ENCODE measurements around the gene CEBPZOS.
"Not testable (repeated sequence)": the region's sequence is repeated elsewhere in the genome, so short reads cannot be mapped to it uniquely, and the experiment has no call there.

Gene CEBPZOS

DNA sequence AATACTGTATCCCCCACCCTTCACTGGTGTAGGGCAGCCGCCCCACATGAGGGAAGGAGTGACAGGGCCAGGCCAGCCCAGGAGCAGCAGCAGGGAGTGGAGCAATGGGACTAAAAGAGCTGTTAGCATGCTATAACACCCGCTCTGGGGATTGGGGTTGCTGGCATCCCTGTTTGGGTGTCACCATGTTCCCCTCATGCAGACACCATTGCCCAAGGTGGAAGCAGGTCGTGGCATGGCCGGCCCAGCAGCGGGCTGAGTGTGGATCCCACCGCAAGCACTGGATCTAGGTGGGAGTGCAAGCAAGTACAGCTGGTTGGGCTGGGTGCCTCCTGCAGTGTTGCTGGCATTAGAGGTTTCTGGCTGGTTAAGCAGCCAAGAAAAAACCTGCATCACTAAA lies 4.5 kb upstream of the CEBPZOS start:
- no peak for DNase-seq

DNA sequence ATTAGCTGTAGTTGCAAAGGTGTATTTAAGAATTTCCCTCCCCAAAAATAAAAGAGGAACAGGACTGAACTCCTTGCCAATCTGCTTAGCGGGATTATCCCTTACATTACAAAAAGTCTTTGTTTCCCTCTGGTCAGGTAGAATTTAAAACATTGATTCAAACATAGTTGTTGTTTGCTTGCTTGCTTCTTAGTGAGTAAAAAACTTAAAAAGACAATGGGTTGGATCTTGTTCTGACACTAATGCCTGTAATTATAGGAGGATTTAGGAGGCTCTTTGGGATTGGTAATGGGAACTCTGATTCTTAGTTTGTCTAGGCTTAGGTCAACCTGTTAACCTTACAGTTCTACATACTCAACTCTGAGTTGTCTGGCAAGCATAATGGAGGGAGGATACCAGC lies 3.7 kb upstream of the CEBPZOS start:
- DNase-seq: no peak

DNA sequence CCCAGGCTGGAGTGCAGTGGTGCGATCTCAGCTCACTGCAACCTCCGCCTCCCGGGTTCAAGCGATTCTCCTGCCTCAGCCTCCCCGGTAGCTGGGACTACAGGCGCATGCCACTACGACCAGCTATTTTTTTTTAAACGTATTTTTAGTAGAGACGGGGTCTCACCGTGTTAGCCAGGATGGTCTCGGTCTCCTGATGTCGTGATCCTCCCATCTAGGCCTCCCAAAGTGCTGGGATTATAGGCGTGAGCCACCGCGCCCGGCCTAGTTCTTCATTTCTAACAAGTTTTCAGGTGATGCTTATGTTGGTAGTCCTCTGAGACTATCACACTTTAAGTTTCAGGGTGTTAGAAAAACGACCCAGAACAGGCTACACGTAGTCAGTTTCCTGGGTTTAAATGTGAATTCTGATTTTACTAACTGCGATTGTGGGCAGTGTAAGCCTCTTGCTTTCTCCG lies 405 bp upstream of the CEBPZOS start:
- DNase-seq: not testable (repeated sequence)

DNA sequence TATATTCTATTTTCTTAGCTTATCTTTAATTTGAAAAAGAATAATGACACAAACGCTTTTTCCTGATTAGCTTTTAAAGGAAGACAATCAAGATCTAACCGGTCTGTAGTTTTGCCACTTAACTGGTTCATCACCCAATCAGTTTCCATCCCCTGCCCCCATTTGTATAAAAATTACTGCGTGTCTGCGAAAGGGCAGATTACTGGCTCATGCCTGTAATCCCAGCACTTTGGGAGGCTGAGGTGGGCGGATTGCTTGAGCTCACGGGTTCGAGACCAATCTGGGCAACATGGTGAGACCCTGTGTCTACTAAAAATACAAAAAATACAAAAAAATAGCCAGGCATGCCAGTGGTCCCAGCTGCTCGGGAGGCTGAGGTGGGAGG lies 2.4 kb downstream of the CEBPZOS start:
- no peak for DNase-seq

DNA sequence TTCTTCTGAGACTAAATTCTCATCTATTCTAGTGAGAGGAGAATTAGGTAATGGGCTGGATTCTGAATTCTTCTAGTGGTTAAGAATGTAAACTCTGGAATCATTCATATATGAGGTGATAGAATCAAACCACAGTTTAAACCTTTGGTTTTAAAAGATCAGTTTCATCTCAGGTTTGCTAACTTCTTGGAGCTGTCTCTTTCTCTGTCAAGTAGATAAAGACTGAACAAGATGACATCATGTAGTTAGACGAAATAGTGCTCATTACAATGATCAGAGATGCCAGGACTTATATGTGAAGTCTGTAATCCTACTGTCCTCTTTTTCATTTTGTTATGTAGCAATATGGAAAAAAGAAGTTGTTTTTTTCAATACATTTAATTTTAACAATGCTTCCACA lies 4.9 kb downstream of the CEBPZOS start:
- DNase-seq: no peak

DNA sequence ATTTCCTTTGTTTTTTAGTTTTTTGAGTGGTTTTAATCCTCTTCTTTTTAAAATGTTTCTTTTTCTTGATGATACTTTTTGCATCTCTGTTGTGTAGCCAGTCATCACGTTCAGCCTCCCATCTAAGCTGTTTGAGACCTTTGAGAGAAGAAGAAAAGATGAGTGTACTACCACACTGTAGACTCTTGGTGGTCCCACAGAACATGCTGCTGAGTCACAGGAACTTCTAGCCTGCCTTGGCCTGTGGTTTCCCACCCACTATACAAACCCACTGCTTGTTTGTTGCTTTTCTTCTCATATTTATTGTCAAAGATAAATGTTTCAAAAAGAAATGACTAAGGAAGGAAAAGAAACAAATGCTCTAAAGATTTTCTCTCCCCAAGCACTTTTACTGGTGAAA lies 5.5 kb downstream of the CEBPZOS start:
- no peak for DNase-seq

DNA sequence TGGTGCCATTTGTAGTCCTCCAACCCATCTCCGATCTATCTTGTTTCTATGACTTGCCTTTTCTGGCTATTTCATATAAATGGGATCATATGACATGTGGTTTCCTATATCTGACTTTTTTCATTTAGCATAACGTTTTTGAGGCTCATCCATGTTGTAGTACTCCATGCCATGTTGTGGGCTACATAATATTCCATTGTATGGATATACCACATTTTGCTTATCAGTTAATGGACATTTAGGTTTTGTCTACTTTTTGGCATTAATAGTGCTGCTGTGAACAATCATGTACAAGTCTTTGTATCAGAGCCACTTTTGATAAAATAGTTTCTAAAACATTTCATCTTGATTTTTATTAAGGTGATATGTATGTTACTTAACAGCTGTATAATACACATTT lies 7.4 kb downstream of the CEBPZOS start:
- DNase-seq: no peak

DNA sequence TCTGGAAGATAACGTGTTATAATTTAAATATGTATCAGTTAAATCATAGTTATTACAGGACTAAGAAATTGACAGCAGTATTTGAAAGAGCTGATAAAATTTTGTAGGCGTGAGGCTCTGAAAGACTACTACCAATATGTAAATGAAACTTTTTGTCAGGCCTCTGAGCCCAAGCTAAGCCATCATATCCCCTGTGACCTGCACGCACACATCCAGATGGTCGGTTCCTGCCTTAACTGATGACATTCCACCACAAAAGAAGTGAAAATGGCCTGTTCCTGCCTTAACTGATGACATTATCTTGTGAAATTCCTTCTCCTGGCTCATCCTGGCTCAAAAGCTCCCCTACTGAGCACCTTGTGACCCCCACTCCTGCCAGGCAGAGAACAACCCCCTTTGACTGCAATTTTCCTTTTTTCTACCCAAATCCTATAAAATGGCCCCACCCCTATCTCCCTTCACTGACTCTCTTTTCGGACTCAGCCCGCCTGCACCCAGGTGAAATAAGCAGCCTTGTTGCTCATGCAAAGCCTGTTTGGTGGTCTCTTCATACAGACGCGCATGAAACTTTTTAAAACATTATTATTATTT lies 8.9 kb downstream of the CEBPZOS start:
- not testable (repeated sequence) for DNase-seq

DNA sequence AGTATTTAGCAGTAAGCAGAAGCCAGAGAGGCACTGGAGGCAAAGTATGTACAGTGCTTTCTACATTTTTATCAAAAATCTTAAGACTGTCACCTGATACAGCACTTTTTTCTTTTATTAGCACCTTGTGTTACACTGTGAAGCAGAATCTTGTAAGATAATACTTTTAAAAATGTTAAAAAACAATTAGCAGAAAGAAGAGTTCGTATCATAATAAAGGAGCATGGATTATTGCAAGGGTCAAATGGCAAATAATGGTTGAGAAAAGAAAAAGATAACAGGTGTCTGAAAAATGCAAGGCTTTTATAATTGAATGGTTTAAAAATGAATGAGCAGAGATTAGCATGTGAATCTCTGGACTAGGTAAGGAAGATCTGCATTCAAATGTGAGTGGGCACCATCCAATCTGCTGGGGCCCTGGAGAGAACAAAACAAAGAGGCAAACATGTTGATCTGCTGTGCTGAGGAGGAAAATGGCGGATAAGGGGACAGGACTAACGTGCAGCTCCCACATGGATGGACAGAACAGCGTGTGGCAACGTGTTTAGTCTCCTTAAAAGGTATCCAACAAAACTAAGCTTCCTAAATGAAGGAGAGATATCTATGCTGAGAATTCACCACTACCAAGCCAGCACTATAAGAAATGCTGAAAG lies 9.5 kb downstream of the CEBPZOS start:
- DNase-seq: no peak

DNA sequence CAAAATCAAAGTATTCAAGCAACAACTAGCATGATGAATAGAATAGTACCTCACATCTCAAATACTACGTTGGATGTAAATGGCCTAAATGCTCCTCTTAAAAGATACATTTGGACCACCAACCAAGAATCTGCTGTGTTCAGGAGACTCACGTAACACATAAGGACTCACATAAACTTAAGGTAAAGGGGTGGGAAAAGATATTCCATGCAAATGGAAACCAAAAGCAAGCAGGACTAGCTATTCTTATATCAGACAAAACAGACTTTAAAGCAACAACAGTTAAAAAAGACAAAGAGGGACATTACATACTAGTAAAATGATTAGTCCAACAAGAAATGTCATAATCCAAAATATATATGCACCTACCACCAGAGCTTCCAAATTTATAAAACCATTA lies 10.5 kb downstream of the CEBPZOS start:
- DNase-seq: not testable (repeated sequence)

DNA sequence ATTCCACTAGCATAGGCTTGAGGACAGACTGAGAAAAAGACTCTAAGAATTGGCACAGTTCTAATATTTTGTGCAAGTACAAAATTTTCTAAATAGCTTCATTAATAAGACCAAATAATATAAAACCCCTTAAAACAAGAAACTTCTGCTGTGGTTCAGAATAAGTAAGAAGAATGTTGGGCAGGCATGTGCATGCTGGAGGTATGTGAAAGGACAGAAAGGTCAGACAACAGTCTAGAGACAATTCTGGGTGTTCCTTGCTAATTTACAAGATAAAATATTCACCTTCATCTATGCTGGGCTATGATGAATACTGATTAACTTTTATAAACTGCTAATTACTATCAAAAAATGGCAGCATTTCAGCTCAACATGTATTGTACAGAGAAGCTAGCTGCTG lies 14.9 kb downstream of the CEBPZOS start:
- DNase-seq: no peak

DNA sequence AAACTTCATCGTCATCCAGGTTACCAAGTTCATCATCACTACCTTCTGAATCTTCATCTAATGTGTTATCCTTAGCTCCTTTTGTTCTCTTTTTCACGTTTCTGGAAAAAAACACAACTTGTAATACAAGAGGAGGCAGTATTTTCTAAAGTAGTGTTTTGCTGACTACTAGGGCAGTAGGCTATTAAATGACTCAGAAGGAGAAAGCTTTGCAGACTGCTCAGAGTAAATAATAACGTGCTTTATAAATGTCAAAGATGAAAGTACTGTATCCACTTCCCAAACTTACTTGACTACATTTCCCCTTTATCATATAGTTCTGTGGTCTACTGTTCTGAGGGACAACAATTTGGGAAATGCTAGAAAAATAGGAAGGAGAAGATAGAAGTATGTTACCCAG lies 15.6 kb downstream of the CEBPZOS start:
- DNase-seq: no peak

DNA sequence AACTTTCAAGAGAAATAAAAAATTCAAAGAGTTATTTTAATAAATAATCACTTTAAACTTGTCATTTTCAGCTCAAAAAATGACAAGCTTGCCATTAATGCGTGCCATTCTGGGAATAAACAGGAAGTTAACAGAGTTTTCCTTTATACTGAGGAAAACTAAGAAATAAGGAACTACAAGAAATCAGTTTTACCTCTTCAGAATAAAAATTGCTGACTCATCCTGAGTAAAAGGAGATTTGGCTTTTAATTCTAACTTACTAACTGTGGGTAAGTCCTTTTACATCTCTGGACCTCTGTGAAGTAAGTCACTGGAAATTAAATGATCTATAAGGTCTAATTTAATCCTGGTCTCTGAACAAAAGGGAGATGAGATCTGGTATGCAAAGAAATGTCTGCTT lies 19.0 kb downstream of the CEBPZOS start:
- DNase-seq: no peak

DNA sequence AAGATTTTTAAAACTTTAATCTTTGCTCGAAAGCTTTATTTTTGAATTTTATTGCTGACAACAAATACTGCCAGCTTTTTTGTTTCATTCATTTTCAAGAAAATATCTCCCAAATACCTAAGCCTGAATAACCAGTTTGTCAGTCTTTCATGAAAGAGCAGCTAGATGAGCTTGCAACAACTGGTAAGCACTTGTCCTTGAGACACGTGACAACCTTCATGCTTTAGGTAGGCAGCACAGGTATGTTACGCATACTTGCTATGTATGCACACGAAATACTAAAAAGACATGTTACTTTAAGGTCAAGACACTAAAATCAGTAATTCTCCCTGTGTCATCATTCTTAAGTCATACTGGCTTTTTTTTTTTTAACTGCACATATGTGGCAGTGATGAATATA lies 22.8 kb downstream of the CEBPZOS start:
- DNase-seq: no peak

DNA sequence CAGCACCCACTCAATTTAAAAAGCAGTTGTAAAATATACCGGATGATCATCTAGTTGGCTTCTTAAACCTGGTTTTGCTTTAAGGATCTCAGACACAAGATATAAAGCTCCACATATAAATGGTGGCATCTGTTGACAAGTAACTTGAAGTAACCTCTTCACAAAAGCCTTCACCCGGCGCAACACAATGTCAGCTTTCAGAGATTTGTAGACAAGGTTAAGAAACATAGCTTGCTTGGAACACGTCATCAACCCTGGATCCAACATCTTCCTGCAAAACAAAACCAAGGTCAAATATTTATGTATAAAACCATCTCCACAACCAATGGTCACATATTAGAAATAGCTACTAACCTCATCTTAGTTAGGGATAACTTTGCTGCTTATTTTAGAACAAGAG lies 26.8 kb downstream of the CEBPZOS start:
- no peak for DNase-seq

DNA sequence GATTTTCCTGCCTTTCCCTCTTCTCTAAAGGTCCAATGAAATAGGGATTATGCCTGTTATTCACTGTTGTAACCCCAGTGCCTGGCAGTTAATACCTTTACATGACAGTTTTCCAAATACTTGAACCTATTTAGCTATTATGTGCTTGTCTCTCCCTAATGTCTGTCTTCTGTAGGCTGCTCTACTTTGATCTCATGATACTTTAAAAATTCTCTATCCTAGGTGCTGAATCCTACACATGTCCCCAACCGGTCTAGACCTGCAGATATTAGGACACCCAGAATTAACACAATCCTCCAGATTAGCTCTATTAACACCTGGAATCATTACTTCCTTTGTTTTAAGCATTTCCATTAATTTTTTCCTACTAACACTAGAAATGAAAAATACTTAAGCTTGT lies 27.8 kb downstream of the CEBPZOS start:
- no peak for DNase-seq

DNA sequence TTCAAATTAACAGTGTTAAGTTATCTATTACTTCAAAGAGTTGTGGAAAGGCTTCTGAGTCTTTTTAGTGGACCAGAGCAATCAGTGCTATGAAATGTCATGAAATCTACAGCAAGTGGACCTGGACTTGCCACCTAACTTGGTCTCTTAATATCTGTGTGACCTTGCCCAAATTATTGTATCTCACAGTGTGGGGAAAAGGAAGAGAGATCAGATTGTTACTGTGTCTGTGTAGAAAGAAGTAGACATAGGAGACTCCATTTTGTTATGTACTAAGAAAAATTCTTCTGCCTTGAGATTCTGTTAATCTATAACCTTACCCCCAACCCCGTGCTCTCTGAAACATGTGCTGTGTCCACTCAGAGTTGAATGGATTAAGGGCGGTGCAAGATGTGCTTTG lies 28.8 kb downstream of the CEBPZOS start:
- DNase-seq: not testable (repeated sequence)

DNA sequence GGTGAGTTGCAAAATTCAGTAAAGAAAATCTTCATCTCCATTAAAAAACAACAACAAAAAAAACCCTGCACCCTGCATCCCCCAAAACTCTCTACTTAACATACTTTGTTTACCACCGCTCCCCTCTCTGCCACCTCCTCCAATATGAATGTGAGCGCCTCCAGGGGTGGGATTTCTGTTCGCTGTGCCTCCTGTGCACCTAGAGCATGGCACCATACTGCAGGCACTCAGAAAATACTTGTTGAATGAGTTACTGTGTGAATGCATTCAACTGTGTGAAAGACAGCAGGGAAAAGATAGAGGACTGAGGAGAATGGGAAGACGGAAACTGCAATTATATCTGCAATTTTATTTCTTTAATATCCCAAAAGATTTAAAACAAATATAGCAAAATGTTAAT lies 30.6 kb downstream of the CEBPZOS start:
- no peak for DNase-seq

DNA sequence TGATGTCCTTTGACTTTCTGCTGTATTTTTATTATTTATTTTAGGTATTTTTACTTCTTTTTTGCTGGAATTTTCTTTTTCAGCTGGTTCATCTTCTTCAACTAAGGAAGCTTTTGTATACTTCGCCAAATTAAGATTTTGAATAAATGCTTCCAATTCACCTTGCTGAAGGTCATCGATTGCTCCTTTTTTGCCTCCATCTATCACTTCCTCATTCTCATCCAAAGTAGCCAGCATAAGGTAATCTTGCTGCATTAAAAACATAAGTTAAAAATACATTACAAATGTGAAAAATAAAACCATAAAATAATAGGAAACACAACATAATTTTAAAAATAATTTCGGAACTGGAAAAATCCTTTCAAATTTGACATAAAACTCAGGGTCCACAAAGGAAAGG lies 32.5 kb downstream of the CEBPZOS start:
- no peak for DNase-seq

DNA sequence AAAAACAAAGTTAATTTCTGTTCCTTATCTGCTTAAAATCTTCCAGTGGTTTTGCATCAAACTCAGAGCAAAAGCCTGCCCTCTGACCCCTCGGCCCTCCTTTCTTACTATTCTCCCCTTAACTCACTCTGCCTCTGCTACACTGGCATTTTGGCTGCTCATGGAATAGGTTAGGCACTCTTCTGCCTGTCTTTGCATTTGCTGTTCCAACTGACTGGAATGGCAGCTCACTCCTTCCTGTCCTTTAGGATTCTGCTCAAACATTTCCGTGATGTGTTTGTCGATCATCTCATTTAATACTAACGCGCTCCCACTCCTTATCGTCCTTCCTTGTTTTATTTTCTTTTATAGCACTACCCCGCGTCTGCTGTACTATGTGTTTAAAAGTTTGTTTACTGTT lies 34.3 kb downstream of the CEBPZOS start:
- DNase-seq: no peak

DNA sequence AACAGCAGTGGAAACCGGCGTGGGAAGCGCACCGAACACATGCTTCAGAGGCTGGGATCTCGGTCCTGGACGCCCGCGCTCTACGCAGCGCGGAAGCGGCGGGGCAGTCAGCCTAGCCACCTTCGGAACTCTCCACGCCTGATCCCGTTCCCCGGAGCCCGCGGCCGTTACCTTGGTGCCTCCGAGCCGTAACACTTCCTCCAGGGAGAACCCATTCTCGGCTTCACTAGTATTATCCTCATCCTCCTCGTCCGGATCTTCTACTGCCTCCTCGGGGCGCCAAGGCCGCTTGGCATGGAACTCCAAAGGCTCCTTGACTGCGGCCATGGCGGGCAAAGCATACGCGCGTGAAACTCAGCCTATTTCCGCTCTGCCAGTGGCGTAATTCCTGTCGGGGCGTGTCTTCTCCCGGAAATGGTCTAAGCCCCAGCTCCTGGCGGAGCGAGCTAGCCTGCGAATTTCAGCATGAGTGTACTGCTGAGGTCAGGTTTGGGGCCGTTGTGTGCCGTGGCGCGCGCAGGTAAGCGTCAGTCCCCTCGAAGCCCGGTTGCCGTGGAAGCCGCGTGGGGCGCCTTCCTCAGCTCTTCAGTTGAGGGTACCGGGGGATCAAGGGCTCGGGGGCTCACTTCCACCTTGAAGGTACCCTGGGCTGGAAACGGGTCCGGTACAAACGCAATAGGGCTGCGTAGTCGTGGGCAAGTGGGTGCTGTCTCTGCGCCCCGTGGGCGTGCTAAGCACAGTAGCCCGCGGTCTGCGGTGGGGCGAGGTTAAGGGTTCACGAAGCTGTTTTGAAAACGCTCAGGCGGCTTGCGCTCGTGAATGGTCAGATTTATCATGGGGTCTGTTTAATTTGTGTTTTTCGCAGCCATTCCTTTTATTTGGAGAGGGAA lies 35.2 kb downstream of the CEBPZOS start, which contains the start of the genes CEBPZ and NDUFAF7:
CEBPZ (minus strand) TSS at position 356 of the 890 bp plus-strand sequence; CDS start at position 327, 29 bp downstream.
NDUFAF7 (plus strand) TSS at position 418 of the 890 bp plus-strand sequence; CDS start at position 466, 48 bp downstream.
- DNase-seq: peak; percentile 58

DNA sequence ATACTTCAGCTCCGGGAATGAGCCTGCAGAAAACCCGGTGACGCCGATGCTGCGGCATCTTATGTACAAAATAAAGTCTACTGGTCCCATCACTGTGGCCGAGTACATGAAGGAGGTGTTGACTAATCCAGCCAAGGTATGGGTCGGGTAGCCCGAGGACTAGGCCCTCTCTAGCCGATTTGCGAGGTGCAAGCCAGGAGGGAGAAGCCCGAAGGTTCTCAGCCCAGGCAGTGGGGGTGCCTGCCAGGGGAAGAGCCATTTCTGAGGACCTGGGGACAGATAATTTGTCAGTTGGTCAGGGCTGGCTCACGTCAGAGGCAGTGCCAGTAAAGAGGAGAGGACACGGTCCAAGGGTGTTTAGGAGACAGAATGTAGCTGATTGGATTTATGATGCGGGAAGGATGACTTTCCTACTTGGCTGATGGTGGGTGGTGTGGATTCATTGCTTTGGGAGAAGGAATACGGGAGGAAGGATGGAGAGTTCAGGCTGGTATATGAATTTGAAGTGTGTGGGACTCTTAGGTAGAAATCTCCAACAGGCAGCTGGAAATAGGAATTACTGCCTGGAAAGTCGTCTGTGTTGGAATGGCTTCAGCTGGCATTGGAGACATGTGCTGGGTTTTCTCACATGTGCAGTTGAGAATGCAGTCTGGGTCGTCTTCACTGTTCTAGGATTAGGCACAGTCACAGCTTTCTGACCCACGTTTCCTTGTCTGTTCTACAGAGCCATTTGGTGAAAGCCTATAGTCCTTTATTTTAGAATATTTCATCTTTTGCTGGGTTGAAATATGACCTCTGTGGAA lies 36.0 kb downstream of the CEBPZOS start:
- DNase-seq: no peak

DNA sequence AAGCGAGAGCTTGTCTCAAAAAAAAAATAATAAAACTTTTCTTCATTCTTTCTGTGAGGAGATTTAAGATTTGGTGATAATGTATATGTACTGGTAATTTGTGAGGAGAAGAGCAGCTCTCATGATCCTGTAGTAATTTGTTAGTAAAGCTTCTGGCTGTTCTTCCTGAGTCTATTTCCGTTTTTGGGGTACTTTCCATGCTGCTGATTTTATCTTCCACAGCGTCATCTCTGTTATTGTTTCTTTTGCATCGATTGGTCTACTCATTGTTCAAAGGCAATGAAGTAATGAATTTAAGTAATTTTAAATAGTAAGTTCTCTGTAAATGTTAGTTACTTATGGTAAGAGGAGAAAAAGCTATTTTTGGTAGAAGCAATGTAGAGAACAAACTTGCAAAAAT lies 47.1 kb downstream of the CEBPZOS start:
- DNase-seq: no peak

Measured in activated gamma-delta T cell (primary cell).